Measurements from ENCODE around the gene SLC47A1. TPM values are rescaled to one million over a fixed set of nuclear protein-coding genes. Genes with fewer than 3 reads are reported as not detected.
A peak's percentile ranks its signal among the peaks of the same experiment; 100 is the strongest.
"Not testable (repeated sequence)": the region's sequence is repeated elsewhere in the genome, so short reads cannot be mapped to it uniquely, and the experiment has no call there.

Gene SLC47A1
- 0.29 and 0.35 TPM in 2 replicates for total RNA-seq

GRCh38 chr17:19533718-19534561, at the start of gene SLC47A1:
Gene SLC47A1, plus strand, starts transcription at chr17:19533854. Its CDS starts 86 bp downstream, at chr17:19533940.
- DNase-seq (ENCODE audit: extremely low read depth, low read depth, low spot score): no peak

GRCh38 chr17:19485800-19486340, 47.8 kb upstream of the SLC47A1 start:
- no peak for DNase-seq (ENCODE audit: extremely low read depth, low read depth, low spot score)

- DNase-seq (ENCODE audit: extremely low read depth, low read depth, low spot score): no peak
Measured at GRCh38 chr17:19486351-19487023, 47.2 kb upstream of the SLC47A1 start.

- no peak for DNase-seq (ENCODE audit: extremely low read depth, low read depth, low spot score)
Measured at GRCh38 chr17:19487024-19487600, 46.5 kb upstream of the SLC47A1 start.

- no peak for DNase-seq (ENCODE audit: extremely low read depth, low read depth, low spot score)
Measured at GRCh38 chr17:19492141-19492540, 41.5 kb upstream of the SLC47A1 start.

GRCh38 chr17:19494961-19495806, 38.5 kb upstream of the SLC47A1 start:
- DNase-seq (ENCODE audit: extremely low read depth, low read depth, low spot score): no peak

- DNase-seq (ENCODE audit: extremely low read depth, low read depth, low spot score): no peak
Measured at GRCh38 chr17:19495828-19496528, 37.7 kb upstream of the SLC47A1 start.

- no peak for DNase-seq (ENCODE audit: extremely low read depth, low read depth, low spot score)
Measured at GRCh38 chr17:19497624-19498023, 36.0 kb upstream of the SLC47A1 start.

GRCh38 chr17:19501219-19501618, 32.4 kb upstream of the SLC47A1 start:
- no peak for DNase-seq (ENCODE audit: extremely low read depth, low read depth, low spot score)

GRCh38 chr17:19502517-19502916, 31.1 kb upstream of the SLC47A1 start:
- no peak for DNase-seq (ENCODE audit: extremely low read depth, low read depth, low spot score)

GRCh38 chr17:19505561-19505960, 28.1 kb upstream of the SLC47A1 start:
- DNase-seq (ENCODE audit: extremely low read depth, low read depth, low spot score): not testable (repeated sequence)

GRCh38 chr17:19507775-19508576, 25.7 kb upstream of the SLC47A1 start:
- DNase-seq (ENCODE audit: extremely low read depth, low read depth, low spot score): peak; percentile 72

GRCh38 chr17:19508577-19508867, 25.1 kb upstream of the SLC47A1 start:
- DNase-seq (ENCODE audit: extremely low read depth, low read depth, low spot score): no peak

GRCh38 chr17:19509281-19509852, 24.3 kb upstream of the SLC47A1 start:
- not testable (repeated sequence) for DNase-seq (ENCODE audit: extremely low read depth, low read depth, low spot score)

- no peak for DNase-seq (ENCODE audit: extremely low read depth, low read depth, low spot score)
Measured at GRCh38 chr17:19510903-19511302, 22.8 kb upstream of the SLC47A1 start.

- DNase-seq (ENCODE audit: extremely low read depth, low read depth, low spot score): peak; percentile 47
Measured at GRCh38 chr17:19513897-19514488, 19.7 kb upstream of the SLC47A1 start.

- no peak for DNase-seq (ENCODE audit: extremely low read depth, low read depth, low spot score)
Measured at GRCh38 chr17:19517699-19518098, 16.0 kb upstream of the SLC47A1 start.

All from glomerular endothelial cell (primary cell).